HG03378 (cell line): ENCODE measurements around the gene FGF22.
"Not testable (repeated sequence)": the region's sequence is repeated elsewhere in the genome, so short reads cannot be mapped to it uniquely, and the experiment has no call there.

Experiments used
- ATAC-seq: cut with Tn5 transposase; IDR thresholded peaks from one replicate; pipeline ENCODE4 v1.9.1; 2021; ENCODE audit warnings: mild to moderate bottlenecking, moderate library complexity; ENCODE audit not compliant: unreplicated experiment

Gene FGF22

GRCh38 chr19:607301-608154 is 32.2 kb upstream of the FGF22 start:
- no peak for ATAC-seq

- ATAC-seq: no peak
Measured at GRCh38 chr19:608155-609003, 31.3 kb upstream of the FGF22 start.

GRCh38 chr19:609004-609346 is 30.7 kb upstream of the FGF22 start:
- ATAC-seq: no peak

- no peak for ATAC-seq
Measured at GRCh38 chr19:610071-610800, 29.4 kb upstream of the FGF22 start.

- ATAC-seq: no peak
Measured at GRCh38 chr19:610801-611480, 28.7 kb upstream of the FGF22 start.

GRCh38 chr19:611481-611868 is 28.2 kb upstream of the FGF22 start:
- ATAC-seq: no peak

GRCh38 chr19:612941-613340 is 26.7 kb upstream of the FGF22 start:
- no peak for ATAC-seq

- no peak for ATAC-seq
Measured at GRCh38 chr19:613732-614567, 25.7 kb upstream of the FGF22 start.

- ATAC-seq: no peak
Measured at GRCh38 chr19:615619-616018, 24.1 kb upstream of the FGF22 start.

GRCh38 chr19:616062-616700 is 23.5 kb upstream of the FGF22 start:
- ATAC-seq: no peak

GRCh38 chr19:616747-617526 is 22.7 kb upstream of the FGF22 start:
- ATAC-seq: no peak

- no peak for ATAC-seq
Measured at GRCh38 chr19:617551-618246, 22.0 kb upstream of the FGF22 start.

GRCh38 chr19:618247-618619 is 21.4 kb upstream of the FGF22 start:
- ATAC-seq: no peak

- no peak for ATAC-seq
Measured at GRCh38 chr19:618674-619285, 20.9 kb upstream of the FGF22 start.

GRCh38 chr19:619286-620002 is 20.2 kb upstream of the FGF22 start:
- ATAC-seq: no peak

- ATAC-seq: no peak
Measured at GRCh38 chr19:620166-620862, 19.4 kb upstream of the FGF22 start.

- not testable (repeated sequence) for ATAC-seq
Measured at GRCh38 chr19:621191-621590, 18.5 kb upstream of the FGF22 start.
